SH-SY5Y (cell line): ENCODE results near the gene MCCC2.

Experiments
- GATA2 ChIP-seq: IDR thresholded peaks from 2 replicates; pipeline ENCODE4 v1.6.1; 2011; ENCODE audit warnings: mild to moderate bottlenecking, low read depth, low read length
- GATA3 ChIP-seq: IDR thresholded peaks from 2 replicates; pipeline ENCODE4 v1.6.1; 2011; ENCODE audit warnings: low read depth, mild to moderate bottlenecking, low read length, moderate library complexity

DNA sequence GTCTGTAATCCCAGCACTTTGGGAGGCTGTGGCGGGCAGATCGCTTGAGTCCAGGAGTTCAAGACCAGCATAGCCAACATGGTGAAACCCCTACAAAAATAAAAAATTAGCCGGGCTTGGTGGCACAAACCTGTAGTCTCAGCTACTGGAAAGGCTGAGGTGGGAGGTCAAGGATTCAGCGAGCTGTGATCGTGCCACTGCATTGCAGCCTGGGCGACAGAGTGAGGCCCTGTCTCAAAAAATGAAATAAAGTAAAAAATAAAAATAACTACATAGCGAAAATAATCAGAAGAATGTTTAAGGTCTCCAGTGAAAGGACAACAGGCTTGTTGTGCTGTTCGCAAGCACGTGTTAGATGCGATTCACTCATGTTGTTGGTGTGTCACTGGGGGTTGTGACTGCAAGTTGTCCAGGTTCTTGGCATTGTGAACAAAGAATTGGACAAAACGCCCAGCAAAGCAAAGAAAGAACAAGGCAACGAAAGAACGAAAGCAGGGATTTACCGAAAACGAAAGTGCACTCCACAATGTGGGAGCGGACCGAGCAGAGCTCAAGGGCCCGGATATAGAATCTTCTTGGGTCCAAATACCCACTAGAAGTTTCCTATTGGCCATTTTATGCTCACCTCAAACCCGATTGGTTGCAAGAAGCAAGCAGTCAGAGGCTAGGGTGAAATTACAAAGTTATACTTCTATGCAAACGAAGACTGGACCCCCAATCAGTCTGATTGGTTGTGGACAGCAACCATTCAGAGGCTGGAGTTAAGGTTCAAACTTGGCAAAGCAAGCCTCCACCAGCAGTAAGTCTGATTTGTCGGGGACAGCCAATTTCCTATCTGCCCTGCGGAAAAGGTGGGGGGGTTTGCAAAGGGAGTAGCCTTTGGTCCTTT, 844 bp upstream of the MCCC2 start:
- no peak for TF ChIP-seq GATA2
- no peak for TF ChIP-seq GATA3
